HG03469 (cell line): ENCODE results near the gene PSMD2.
"Not testable (repeated sequence)": the region's sequence is repeated elsewhere in the genome, so short reads cannot be mapped to it uniquely, and the experiment has no call there.

Source experiments
- ATAC-seq: cut with Tn5 transposase; IDR thresholded peaks from one replicate; pipeline ENCODE4 v1.9.1; 2021; ENCODE audit warnings: mild to moderate bottlenecking, moderate library complexity, moderate number of reproducible peaks; ENCODE audit not compliant: unreplicated experiment

Gene PSMD2

GRCh38 chr3:184337981-184338380 lies 38.9 kb downstream of the PSMD2 start:
- no peak for ATAC-seq

GRCh38 chr3:184338511-184338945 lies 39.5 kb downstream of the PSMD2 start:
- ATAC-seq, result no peak

- no peak for ATAC-seq
Measured at GRCh38 chr3:184339001-184339400, 40.0 kb downstream of the PSMD2 start.

GRCh38 chr3:184339451-184340135 lies 40.6 kb downstream of the PSMD2 start:
- not testable (repeated sequence) for ATAC-seq

GRCh38 chr3:184341925-184342324 lies 42.9 kb downstream of the PSMD2 start:
- ATAC-seq, result no peak

- no peak for ATAC-seq
Measured at GRCh38 chr3:184343200-184343876, 44.3 kb downstream of the PSMD2 start.

- no peak for ATAC-seq
Measured at GRCh38 chr3:184344579-184345316, 45.7 kb downstream of the PSMD2 start.

GRCh38 chr3:184345317-184346144 lies 46.5 kb downstream of the PSMD2 start:
- no peak for ATAC-seq

- no peak for ATAC-seq
Measured at GRCh38 chr3:184346480-184347190, 47.6 kb downstream of the PSMD2 start.

- no peak for ATAC-seq
Measured at GRCh38 chr3:184347321-184348056, 48.4 kb downstream of the PSMD2 start.

GRCh38 chr3:184348057-184348382 lies 49.0 kb downstream of the PSMD2 start:
- ATAC-seq, result no peak

GRCh38 chr3:184349563-184350470 lies 50.8 kb downstream of the PSMD2 start:
- ATAC-seq, result no peak

GRCh38 chr3:184350618-184351017 lies 51.6 kb downstream of the PSMD2 start:
- no peak for ATAC-seq

- no peak for ATAC-seq
Measured at GRCh38 chr3:184351511-184352148, 52.6 kb downstream of the PSMD2 start.

- ATAC-seq, result no peak
Measured at GRCh38 chr3:184352149-184352785, 53.2 kb downstream of the PSMD2 start.

GRCh38 chr3:184352897-184353545 lies 54.0 kb downstream of the PSMD2 start:
- ATAC-seq, result no peak

- no peak for ATAC-seq
Measured at GRCh38 chr3:184353546-184353941, 54.5 kb downstream of the PSMD2 start.
